Osteocyte (in vitro differentiated cells): ENCODE data around the gene IFITM2. TPM values are rescaled to one million over a fixed set of nuclear protein-coding genes. Genes with fewer than 3 reads are reported as not detected.

ENCODE experiments used
- DNase-seq: peaks from one replicate; pipeline ENCODE4 v3.0.0; 2021; ENCODE audit warnings: mixed read lengths; ENCODE audit not compliant: unreplicated experiment; ENCODE audit errors: extremely low spot score
- H3K27ac Mint-ChIP-seq: one replicate; pipeline ENCODE4 v1.8.0; 2021; ENCODE audit warnings: mild to moderate bottlenecking, mixed read lengths; ENCODE audit not compliant: unreplicated experiment
- H3K27me3 Mint-ChIP-seq: one replicate; pipeline ENCODE4 v1.8.0; 2021; ENCODE audit warnings: mixed read lengths; ENCODE audit not compliant: unreplicated experiment
- H3K36me3 Mint-ChIP-seq: one replicate; pipeline ENCODE4 v1.8.0; 2021; ENCODE audit warnings: mixed read lengths; ENCODE audit not compliant: unreplicated experiment
- H3K4me1 Mint-ChIP-seq: one replicate; pipeline ENCODE4 v1.8.0; 2021; ENCODE audit warnings: mixed read lengths; ENCODE audit not compliant: unreplicated experiment
- H3K4me3 Mint-ChIP-seq: one replicate; pipeline ENCODE4 v1.8.0; 2021; ENCODE audit warnings: mild to moderate bottlenecking, moderate library complexity, mixed read lengths; ENCODE audit not compliant: unreplicated experiment
- H3K9me3 Mint-ChIP-seq: one replicate; pipeline ENCODE4 v1.8.0; 2021; ENCODE audit warnings: mixed read lengths; ENCODE audit not compliant: unreplicated experiment
- total RNA-seq: library from RNA; stranded (reverse); gene quantifications from 2 replicates; pipeline ENCODE4 v1.2.1, GENCODE V29; 2021
- TF ChIP-seq, protein P1 (sequence below): fragments of 200-600 bp; sonication (generic); IDR thresholded peaks from 2 replicates; pipeline ENCODE4 v1.5.0; 2021; ENCODE audit warnings: antibody characterized with exemption, mild to moderate bottlenecking, moderate library complexity

Gene IFITM2
- total RNA-seq, 1 donor from 2014 or later = 698 TPM

DNA sequence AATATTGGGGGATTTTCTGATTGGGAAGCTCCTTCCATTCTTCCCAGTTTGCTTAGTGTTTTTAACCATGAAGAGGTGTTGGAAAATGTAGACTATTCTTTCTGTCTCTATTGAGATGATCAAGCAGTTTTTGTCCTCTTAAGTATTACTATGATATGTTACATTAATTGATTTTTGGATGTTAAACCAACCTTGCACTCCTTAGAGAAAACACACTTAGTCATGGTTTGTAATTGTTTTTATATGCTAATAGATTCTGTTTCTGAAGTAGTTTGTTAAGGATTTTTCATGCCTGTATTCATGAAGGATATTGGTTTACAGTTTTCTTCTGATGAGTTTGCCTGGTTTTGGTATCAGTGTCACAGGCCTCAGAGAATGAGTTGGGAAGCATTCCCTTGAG is 31.4 kb upstream of the IFITM2 start:
- no peaks in the 10 kb centered on the region for H3K36me3 Mint-ChIP-seq
- peaks cover 48% of the 10 kb centered on the region for H3K27me3 Mint-ChIP-seq
- H3K27ac Mint-ChIP-seq = no peak overlapping the region
- no peaks in the 10 kb centered on the region for H3K4me1 Mint-ChIP-seq
- H3K9me3 Mint-ChIP-seq = peaks cover 10% of the 10 kb centered on the region
- DNase-seq = no peak
- H3K4me3 Mint-ChIP-seq = no peak overlapping the region
- TF ChIP-seq, protein P1, sequence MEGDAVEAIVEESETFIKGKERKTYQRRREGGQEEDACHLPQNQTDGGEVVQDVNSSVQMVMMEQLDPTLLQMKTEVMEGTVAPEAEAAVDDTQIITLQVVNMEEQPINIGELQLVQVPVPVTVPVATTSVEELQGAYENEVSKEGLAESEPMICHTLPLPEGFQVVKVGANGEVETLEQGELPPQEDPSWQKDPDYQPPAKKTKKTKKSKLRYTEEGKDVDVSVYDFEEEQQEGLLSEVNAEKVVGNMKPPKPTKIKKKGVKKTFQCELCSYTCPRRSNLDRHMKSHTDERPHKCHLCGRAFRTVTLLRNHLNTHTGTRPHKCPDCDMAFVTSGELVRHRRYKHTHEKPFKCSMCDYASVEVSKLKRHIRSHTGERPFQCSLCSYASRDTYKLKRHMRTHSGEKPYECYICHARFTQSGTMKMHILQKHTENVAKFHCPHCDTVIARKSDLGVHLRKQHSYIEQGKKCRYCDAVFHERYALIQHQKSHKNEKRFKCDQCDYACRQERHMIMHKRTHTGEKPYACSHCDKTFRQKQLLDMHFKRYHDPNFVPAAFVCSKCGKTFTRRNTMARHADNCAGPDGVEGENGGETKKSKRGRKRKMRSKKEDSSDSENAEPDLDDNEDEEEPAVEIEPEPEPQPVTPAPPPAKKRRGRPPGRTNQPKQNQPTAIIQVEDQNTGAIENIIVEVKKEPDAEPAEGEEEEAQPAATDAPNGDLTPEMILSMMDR = no peak

DNA sequence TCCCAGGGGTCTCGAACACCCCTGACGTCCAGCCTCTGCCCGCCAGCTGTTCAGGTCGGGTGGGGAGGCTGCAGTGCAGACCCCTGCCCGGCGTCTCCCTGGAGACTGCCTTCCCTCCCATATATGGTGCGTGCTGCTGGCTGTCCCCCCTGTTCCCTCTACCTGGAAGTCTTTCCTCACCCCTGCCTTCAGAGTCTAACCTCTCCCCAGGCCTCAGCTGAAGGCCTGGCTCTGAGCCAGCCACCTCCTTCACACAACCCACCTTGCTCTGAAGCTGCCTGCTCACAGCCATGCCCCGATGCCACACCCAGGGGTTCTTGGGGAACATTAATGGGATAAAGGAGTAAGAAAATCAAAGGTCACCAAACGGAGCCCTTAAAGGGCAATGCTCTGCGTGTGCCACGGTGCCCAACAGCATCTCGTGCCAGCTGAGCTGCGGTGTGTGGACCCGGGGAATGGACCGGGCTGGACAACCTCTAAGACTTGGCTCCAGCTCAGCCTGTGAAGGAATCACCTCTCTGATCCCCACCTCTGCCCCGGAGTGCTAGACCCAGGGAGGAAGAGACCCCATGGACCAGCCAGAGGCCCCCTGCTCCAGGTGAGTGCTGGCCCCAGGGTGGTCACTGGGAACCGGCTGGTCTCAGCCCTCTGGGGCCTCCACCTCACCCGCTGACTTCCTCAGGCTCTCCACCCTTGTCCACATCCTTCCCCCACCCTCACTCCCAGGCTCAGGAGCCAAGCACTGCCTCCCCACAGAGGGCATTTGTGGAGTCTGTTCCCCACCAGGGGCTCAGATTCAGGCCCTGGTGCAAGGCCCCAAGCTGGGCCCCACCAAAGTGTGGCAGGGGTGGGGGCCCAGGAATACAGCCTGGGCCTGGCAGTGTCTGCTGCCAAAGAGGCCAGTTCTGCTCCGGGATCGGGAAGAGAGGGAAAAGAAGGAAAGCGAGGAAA is 29.3 kb upstream of the IFITM2 start, which contains the start of gene NLRP6:
TSS of gene NLRP6 (plus strand) at position 407 of the 951 bp plus-strand sequence. CDS start at position 570, 163 bp downstream.
- TF ChIP-seq, protein P1 = no peak
- Mint-ChIP-seq H3K27me3 (peaks cover 38% of the 10 kb centered on the region), H3K4me1 (no peaks in the 10 kb centered on the region), H3K27ac (no peak within 1 kb of the TSS), H3K9me3 (peaks cover 10% of the 10 kb centered on the region), H3K4me3 (no peak within 1 kb of the TSS), H3K36me3 (no peaks in the 10 kb centered on the region)
- no peak for DNase-seq

DNA sequence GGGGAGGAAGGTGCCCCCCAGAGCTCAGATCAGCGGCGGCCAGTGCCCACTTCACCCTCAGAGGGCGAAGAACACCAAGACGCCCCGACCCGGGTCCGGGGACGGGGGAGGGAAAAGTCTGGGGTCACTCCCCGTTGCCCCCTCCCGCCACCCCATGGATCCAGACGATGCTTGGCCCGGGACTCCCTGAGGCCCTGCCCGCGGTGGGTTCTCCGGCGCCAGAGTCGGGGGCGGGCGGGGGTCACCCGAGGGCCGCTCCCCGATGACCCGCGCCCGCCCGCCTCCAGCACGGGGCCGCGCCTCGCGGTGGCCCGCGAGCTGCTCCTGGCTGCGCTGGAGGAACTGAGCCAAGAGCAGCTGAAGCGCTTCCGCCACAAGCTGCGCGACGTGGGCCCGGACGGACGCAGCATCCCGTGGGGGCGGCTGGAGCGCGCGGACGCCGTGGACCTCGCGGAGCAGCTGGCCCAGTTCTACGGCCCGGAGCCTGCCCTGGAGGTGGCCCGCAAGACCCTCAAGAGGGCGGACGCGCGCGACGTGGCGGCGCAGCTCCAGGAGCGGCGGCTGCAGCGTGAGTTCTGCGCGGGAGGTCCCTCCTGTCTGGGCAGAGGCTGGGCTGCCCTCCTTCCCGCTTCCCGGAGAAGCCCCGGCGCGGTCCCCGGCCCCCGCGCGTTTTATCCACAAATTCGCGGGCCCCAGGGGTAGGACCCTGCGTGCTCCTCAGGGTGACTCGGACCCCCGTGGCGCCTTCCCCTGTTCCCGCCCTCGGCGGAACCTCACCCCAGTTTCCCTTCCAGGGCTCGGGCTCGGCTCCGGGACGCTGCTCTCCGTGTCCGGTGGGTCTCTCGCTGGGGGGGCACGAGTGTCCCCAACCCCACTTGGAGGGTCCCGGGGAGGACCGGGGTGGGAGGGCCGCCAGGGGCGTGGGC is 28.3 kb upstream of the IFITM2 start:
- no peak overlapping the region for H3K27ac Mint-ChIP-seq
- peaks cover 10% of the 10 kb centered on the region for H3K9me3 Mint-ChIP-seq
- H3K27me3 Mint-ChIP-seq = peaks cover 30% of the 10 kb centered on the region
- H3K36me3 Mint-ChIP-seq = no peaks in the 10 kb centered on the region
- no peak for DNase-seq
- H3K4me1 Mint-ChIP-seq = no peaks in the 10 kb centered on the region
- H3K4me3 Mint-ChIP-seq = no peak overlapping the region
- TF ChIP-seq, protein P1 = no peak

DNA sequence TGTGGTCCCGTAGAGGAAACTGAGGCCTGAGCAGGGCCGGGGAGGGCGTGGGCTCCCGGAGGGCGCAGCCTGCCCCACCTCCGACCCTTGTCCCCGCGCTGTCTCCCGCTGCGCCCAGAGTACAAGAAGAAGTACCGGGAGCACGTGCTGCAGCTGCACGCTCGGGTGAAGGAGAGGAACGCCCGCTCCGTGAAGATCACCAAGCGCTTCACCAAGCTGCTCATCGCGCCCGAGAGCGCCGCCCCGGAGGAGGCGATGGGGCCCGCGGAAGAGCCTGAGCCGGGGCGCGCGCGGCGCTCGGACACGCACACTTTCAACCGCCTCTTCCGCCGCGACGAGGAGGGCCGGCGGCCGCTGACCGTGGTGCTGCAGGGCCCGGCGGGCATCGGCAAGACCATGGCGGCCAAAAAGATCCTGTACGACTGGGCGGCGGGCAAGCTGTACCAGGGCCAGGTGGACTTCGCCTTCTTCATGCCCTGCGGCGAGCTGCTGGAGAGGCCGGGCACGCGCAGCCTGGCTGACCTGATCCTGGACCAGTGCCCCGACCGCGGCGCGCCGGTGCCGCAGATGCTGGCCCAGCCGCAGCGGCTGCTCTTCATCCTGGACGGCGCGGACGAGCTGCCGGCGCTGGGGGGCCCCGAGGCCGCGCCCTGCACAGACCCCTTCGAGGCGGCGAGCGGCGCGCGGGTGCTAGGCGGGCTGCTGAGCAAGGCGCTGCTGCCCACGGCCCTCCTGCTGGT is 27.5 kb upstream of the IFITM2 start:
- peaks cover 10% of the 10 kb centered on the region for H3K9me3 Mint-ChIP-seq
- no peak for DNase-seq

More for the DNA sequence above, 27.5 kb upstream of the IFITM2 start:
- no peak overlapping the region for H3K27ac Mint-ChIP-seq
- no peaks in the 10 kb centered on the region for H3K36me3 Mint-ChIP-seq
- peaks cover 23% of the 10 kb centered on the region for H3K27me3 Mint-ChIP-seq
- no peak overlapping the region for H3K4me3 Mint-ChIP-seq
- no peaks in the 10 kb centered on the region for H3K4me1 Mint-ChIP-seq
- TF ChIP-seq, protein P1 = no peak
